Breast epithelium (tissue), 4 donors: ENCODE data around the gene APLP2. TPM values are rescaled to one million over a fixed set of nuclear protein-coding genes. Genes with fewer than 3 reads are reported as not detected.

Experiments
- DNase-seq, 2 donors: peaks; one replicate each; pipeline ENCODE4 v3.0.0-alpha.2; 2019; ENCODE audit warnings: low spot score in 2 of 2
- H3K27ac ChIP-seq, 2 donors: fragments of 200-600 bp; sonication (generic) in 1 of 2; one replicate each; pipeline ENCODE4 v1.5.1; 2016 to 2019; ENCODE audit warnings: mild to moderate bottlenecking in 1 of 2
- H3K27me3 ChIP-seq, 2 donors: fragments of 200-600 bp; sonication (generic) in 1 of 2; one replicate each; pipeline versions ENCODE4 v1.5.1 to v1.6.0; 2017 to 2019; ENCODE audit warnings: control low read depth in 1 of 2, mild to moderate bottlenecking in 1 of 2
- H3K36me3 ChIP-seq: fragments of 200-600 bp; one replicate; pipeline ENCODE4 v1.5.1; 2019
- H3K4me1 ChIP-seq, 2 donors: fragments of 200-600 bp; sonication (generic); one replicate each; pipeline ENCODE4 v1.5.1; 2016 to 2019; ENCODE audit warnings: control low read depth in 1 of 2
- H3K4me3 ChIP-seq, 3 donors: fragments of 200-600 bp; sonication (generic); 1 replicate in 2 of 3; 2 replicates in 1 of 3; pipeline ENCODE4 v1.5.1; 2016 to 2019; ENCODE audit warnings: mild to moderate bottlenecking in 3 of 3, moderate library complexity in 2 of 3
- H3K9me3 ChIP-seq, 2 donors: fragments of 200-600 bp; sonication (generic) in 1 of 2; one replicate each; pipeline ENCODE4 v1.5.1; 2016 to 2019; ENCODE audit warnings: control low read depth in 1 of 2
- POLR2A ChIP-seq: fragments of 450-650 bp; IDR thresholded peaks from one replicate; pipeline ENCODE4 v1.6.1; 2016; ENCODE audit warnings: antibody characterized with exemption, mild to moderate bottlenecking, moderate library complexity
- POLR2AphosphoS5 ChIP-seq, 3 donors: sonication (generic); formaldehyde crosslinking; IDR thresholded peaks; one replicate each; pipeline ENCODE4 v1.6.1; 2017; ENCODE audit warnings: antibody characterized with exemption in 3 of 3
- intact Hi-C: fragments of 100-400 bp; cut with DNase I; formaldehyde crosslinking; loops from one replicate; pipeline ENCODE4 v1.15.1; 2023; ENCODE audit warnings: low total_unique reads
- total RNA-seq, 3 donors: library from RNA; depleted of rRNA; stranded (reverse); fragments of >200 nt; gene quantifications; one replicate each; pipeline ENCODE4 v1.1.0, GENCODE V29; 2016
- TF ChIP-seq, protein P1 (sequence below), 3 donors: fragments of 450-650 bp; IDR thresholded peaks; one replicate each; pipeline ENCODE4 v1.5.1; 2016 to 2017; ENCODE audit warnings: antibody characterized with exemption in 3 of 3, mild to moderate bottlenecking in 3 of 3, moderate library complexity in 3 of 3

The APLP2 gene
- total RNA-seq, 3 donors from 2014 or later = 305 to 560 (median 418) TPM

GRCh38 chr11:130128626-130129025 lies 58.9 kb downstream of the APLP2 start:
- no peak overlapping the region for H3K4me3 ChIP-seq
- H3K36me3 ChIP-seq = peaks cover 6% of the 10 kb centered on the region
- no peak for TF ChIP-seq POLR2A
- TF ChIP-seq, protein P1, sequence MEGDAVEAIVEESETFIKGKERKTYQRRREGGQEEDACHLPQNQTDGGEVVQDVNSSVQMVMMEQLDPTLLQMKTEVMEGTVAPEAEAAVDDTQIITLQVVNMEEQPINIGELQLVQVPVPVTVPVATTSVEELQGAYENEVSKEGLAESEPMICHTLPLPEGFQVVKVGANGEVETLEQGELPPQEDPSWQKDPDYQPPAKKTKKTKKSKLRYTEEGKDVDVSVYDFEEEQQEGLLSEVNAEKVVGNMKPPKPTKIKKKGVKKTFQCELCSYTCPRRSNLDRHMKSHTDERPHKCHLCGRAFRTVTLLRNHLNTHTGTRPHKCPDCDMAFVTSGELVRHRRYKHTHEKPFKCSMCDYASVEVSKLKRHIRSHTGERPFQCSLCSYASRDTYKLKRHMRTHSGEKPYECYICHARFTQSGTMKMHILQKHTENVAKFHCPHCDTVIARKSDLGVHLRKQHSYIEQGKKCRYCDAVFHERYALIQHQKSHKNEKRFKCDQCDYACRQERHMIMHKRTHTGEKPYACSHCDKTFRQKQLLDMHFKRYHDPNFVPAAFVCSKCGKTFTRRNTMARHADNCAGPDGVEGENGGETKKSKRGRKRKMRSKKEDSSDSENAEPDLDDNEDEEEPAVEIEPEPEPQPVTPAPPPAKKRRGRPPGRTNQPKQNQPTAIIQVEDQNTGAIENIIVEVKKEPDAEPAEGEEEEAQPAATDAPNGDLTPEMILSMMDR (IDR thresholded peaks at IDR 0.05) = no peak
- no peak for TF ChIP-seq POLR2AphosphoS5 (IDR thresholded peaks at IDR 0.05)
- H3K27me3 ChIP-seq = no peaks in the 10 kb centered on the region
- H3K9me3 ChIP-seq = no peaks in the 10 kb centered on the region
- no peak overlapping the region for H3K27ac ChIP-seq
- peaks cover 4 to 9% of the 10 kb centered on the region in 2 donors for H3K4me1 ChIP-seq
- intact Hi-C loops = no loop called here
- DNase-seq = no peak

DNA sequence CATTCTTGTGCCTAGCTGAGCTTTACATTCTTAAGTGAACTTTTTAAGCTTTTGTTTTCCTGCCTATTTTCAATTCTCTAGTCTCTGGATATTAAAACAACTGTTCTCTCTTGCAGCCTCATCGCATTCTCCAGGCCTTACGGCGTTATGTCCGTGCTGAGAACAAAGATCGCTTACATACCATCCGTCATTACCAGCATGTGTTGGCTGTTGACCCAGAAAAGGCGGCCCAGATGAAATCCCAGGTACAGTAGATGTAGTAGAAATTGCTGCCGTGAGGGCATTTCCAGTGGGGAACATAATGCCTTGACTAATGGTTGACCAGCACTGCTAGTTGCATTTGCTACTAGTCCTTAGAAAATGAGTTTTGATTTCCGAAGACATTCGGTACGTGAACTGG lies 60.2 kb downstream of the APLP2 start:
- no peak for DNase-seq
- Histone ChIP-seq H3K9me3 (no peaks in the 10 kb centered on the region), H3K4me1 (peaks cover under 1 to 1% of the 10 kb centered on the region in 2 donors), H3K4me3 (no peak overlapping the region), H3K27me3 (no peaks in the 10 kb centered on the region), H3K27ac (no peak overlapping the region), H3K36me3 (peaks cover 6% of the 10 kb centered on the region)
- TF ChIP-seq, protein P1 (IDR thresholded peaks at IDR 0.05) = no peak
- TF ChIP-seq POLR2A = no peak
- no peak for TF ChIP-seq POLR2AphosphoS5 (IDR thresholded peaks at IDR 0.05)
- intact Hi-C loops = loop anchor here (5.0 kb wide), 1 partner anchor 208 kb away; no protein-coding TSS in a partner anchor

GRCh38 chr11:130131961-130132850 lies 62.5 kb downstream of the APLP2 start:
- no peak for TF ChIP-seq POLR2AphosphoS5 (IDR thresholded peaks at IDR 0.05)
- TF ChIP-seq POLR2A = no peak
- TF ChIP-seq, protein P1 (IDR thresholded peaks at IDR 0.05) = peak; percentile 50 to 84 (median 82)
- Histone ChIP-seq H3K4me3 (no peak overlapping the region), H3K27ac (no peak overlapping the region), H3K36me3 (peaks cover 6% of the 10 kb centered on the region), H3K4me1 (no peaks in the 10 kb centered on the region), H3K9me3 (no peaks in the 10 kb centered on the region), H3K27me3 (no peaks in the 10 kb centered on the region)
- peak in 1 of 2 donors; percentile 38 for DNase-seq
- intact Hi-C loops = loop anchor here (5.0 kb wide), 1 partner anchor 210 kb away; no protein-coding TSS in a partner anchor

GRCh38 chr11:130133716-130134115 lies 64.0 kb downstream of the APLP2 start:
- no peak for TF ChIP-seq POLR2A
- no peak for TF ChIP-seq POLR2AphosphoS5 (IDR thresholded peaks at IDR 0.05)
- TF ChIP-seq, protein P1 (IDR thresholded peaks at IDR 0.05) = no peak
- Histone ChIP-seq H3K27ac (no peak overlapping the region), H3K27me3 (no peaks in the 10 kb centered on the region), H3K4me1 (no peaks in the 10 kb centered on the region), H3K36me3 (peaks cover 6% of the 10 kb centered on the region), H3K4me3 (no peak overlapping the region), H3K9me3 (no peaks in the 10 kb centered on the region)
- no peak for DNase-seq
- intact Hi-C loops = loop anchor here (5.0 kb wide), 1 partner anchor 211 kb away; no protein-coding TSS in a partner anchor

GRCh38 chr11:130136107-130136506 lies 66.4 kb downstream of the APLP2 start:
- Histone ChIP-seq H3K27me3 (no peaks in the 10 kb centered on the region), H3K27ac (no peak overlapping the region), H3K9me3 (no peaks in the 10 kb centered on the region), H3K4me3 (no peak overlapping the region), H3K4me1 (no peaks in the 10 kb centered on the region), H3K36me3 (no peaks in the 10 kb centered on the region)
- TF ChIP-seq POLR2AphosphoS5 (IDR thresholded peaks at IDR 0.05) = no peak
- no peak for TF ChIP-seq POLR2A
- TF ChIP-seq, protein P1 (IDR thresholded peaks at IDR 0.05) = no peak
- DNase-seq = no peak
- intact Hi-C loops = no loop called here
